ENCODE measurements around the gene HES5. TPM values are rescaled to one million over a fixed set of nuclear protein-coding genes. Genes with fewer than 3 reads are reported as not detected.

Gene HES5
- total and polyA plus RNA-seq, 10 of the 15 experiments (the other 5 are each of a cell fraction or from before 2014, with no cell fraction given): 0.12 to 0.15 TPM; not detected in 8

DNA sequence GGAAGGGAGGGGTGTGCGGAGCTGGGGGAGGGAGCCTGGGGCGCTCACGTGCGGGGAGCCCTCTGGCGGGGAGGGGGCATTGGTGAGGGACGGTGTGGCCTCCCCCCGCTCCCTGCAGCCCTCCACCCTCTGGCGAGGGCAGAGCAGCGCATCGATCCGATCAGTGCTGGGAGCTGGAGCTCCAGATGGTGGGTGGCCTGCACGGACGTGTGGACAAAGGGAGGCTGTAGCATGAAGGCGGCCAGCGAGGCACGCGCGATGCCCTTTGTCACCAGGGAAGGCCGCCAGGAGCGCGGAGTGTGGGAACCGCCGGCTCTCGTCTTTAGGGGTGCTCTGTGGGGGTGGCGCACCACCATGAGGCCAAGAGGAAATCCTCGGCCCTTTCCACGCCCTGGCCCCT is 5.4 kb upstream of the HES5 start:
- no peak overlapping the region for H2AFZ ChIP-seq (ENCODE audit: control insufficient read depth, low read depth, low read length)
- RAD21 ChIA-PET (ENCODE audit: unreplicated experiment): no interaction called here
- no peaks in the 10 kb centered on the region for H3K79me2 ChIP-seq (ENCODE audit: control insufficient read depth, insufficient read depth, low read length)
- TF ChIP-seq GABPA (IDR thresholded peaks at IDR 0.05; ENCODE audit: low read depth) (no peak), BMI1 (IDR thresholded peaks at IDR 0.05; ENCODE audit: borderline replicate concordance) (no peak), NRF1 (conservative IDR thresholded peaks at IDR 0.05; ENCODE audit: low read depth, low read length) (no peak), BHLHE40 (IDR thresholded peaks at IDR 0.05; ENCODE audit: borderline replicate concordance in 1 of 2, low read depth in 2 of 2, low read length in 1 of 2) (no peak), RELB (IDR thresholded peaks at IDR 0.05; ENCODE audit: low read depth) (no peak), ZNF207 (IDR thresholded peaks at IDR 0.05; ENCODE audit: borderline replicate concordance) (no peak), HDAC2 (IDR thresholded peaks at IDR 0.05) (no peak), ZNF687 (IDR thresholded peaks at IDR 0.05) (no peak), MYB (IDR thresholded peaks at IDR 0.05; ENCODE audit: borderline replicate concordance, low read depth, low read length) (no peak), MEF2A (IDR thresholded peaks at IDR 0.05; ENCODE audit: insufficient read depth, low read depth, low read length) (no peak), HDGF (IDR thresholded peaks at IDR 0.05) (no peak), ATF7 (IDR thresholded peaks at IDR 0.05; ENCODE audit: low read depth) (no peak), PML (IDR thresholded peaks at IDR 0.05; ENCODE audit: low read length) (no peak), RUNX3 (IDR thresholded peaks at IDR 0.05; ENCODE audit: low read length) (no peak), IRF5 (IDR thresholded peaks at IDR 0.05; ENCODE audit: borderline replicate concordance) (no peak), RELA (IDR thresholded peaks at IDR 0.05; ENCODE audit: borderline replicate concordance, partially characterized antibody) (no peak)
- TF ChIP-seq, protein P1, sequence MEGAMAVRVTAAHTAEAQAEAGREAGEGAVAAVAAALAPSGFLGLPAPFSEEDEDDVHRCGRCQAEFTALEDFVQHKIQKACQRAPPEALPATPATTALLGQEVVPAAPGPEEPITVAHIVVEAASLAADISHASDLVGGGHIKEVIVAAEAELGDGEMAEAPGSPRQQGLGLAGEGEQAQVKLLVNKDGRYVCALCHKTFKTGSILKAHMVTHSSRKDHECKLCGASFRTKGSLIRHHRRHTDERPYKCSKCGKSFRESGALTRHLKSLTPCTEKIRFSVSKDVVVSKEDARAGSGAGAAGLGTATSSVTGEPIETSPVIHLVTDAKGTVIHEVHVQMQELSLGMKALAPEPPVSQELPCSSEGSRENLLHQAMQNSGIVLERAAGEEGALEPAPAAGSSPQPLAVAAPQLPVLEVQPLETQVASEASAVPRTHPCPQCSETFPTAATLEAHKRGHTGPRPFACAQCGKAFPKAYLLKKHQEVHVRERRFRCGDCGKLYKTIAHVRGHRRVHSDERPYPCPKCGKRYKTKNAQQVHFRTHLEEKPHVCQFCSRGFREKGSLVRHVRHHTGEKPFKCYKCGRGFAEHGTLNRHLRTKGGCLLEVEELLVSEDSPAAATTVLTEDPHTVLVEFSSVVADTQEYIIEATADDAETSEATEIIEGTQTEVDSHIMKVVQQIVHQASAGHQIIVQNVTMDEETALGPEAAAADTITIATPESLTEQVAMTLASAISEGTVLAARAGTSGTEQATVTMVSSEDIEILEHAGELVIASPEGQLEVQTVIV (IDR thresholded peaks at IDR 0.05; ENCODE audit: borderline replicate concordance, partially characterized antibody): no peak
- BruUV-seq (replicated peaks): no TSS peak
- peaks cover 6 to 10% of the 10 kb centered on the region in 2 experiments for H3K27me3 ChIP-seq (replicated peaks in 1 of 2; ENCODE audit: control insufficient read depth in 2 of 2, insufficient read depth in 2 of 2, low read length in 1 of 2)
- ATAC-seq: no peak
- FAIRE-seq: no peak
- no peaks in the 10 kb centered on the region for H3K4me1 ChIP-seq (ENCODE audit: control insufficient read depth, insufficient read depth, low read length)
- SMC1A ChIA-PET (ENCODE audit: uncharacterized antibody, unreplicated experiment): no interaction called here
- H3K4me3 ChIP-seq: no peak overlapping the region
- no peak overlapping the region for H3K27ac ChIP-seq (ENCODE audit: control insufficient read depth, insufficient read depth)
- no peaks in the 10 kb centered on the region for H3K36me3 ChIP-seq (ENCODE audit: control insufficient read depth in 2 of 2, insufficient read depth in 2 of 2, low read length in 1 of 2)
- DNase-seq (ENCODE audit: low read depth, low spot score): no peak
- 73% methylated on average over 15 of the region's 27 CpGs for WGBS (ENCODE audit: insufficient coverage, insufficient replicate concordance, low lambda C conversion rate, missing lambda C conversion rate)
- no peaks in the 10 kb centered on the region for H4K20me1 ChIP-seq (ENCODE audit: control insufficient read depth, insufficient read depth)
- POLR2A ChIA-PET: no interaction called here
- in situ Hi-C loops (cut with MboI) (no loop called here), intact Hi-C loops (cut with micrococcal nuclease; ENCODE audit: unreplicated experiment) (no loop called here)
- CTCF ChIA-PET: no interaction called here
- no peaks in the 10 kb centered on the region for H3K9me3 ChIP-seq (replicated peaks; ENCODE audit: control insufficient read depth, insufficient read depth, low read length)
- no peak overlapping the region for H3K9ac ChIP-seq (ENCODE audit: control insufficient read depth, insufficient read depth, low read length)
- no peak overlapping the region for H3K4me2 ChIP-seq (ENCODE audit: control insufficient read depth, insufficient read depth)
